Body of pancreas (tissue), 4 donors: ENCODE measurements around the gene ALLC. TPM values are rescaled to one million over a fixed set of nuclear protein-coding genes. Genes with fewer than 3 reads are reported as not detected.

Source experiments
- ATAC-seq: fragments of 150-250 bp; one replicate; pipeline ENCODE4 v1.9.1; 2016
- DNase-seq, 4 donors: peaks; one replicate each; pipeline ENCODE4 v3.0.0-alpha.2; 2019
- H3K27ac ChIP-seq, 4 donors: fragments of 200-600 bp; sonication (generic); 1 replicate in 3 of 4; 2 replicates in 1 of 4; pipeline versions ENCODE4 v1.5.1 to v1.6.1; 2016 to 2019; ENCODE audit warnings: mild to moderate bottlenecking in 1 of 4, mixed read lengths in 1 of 4, moderate library complexity in 1 of 4
- H3K27me3 ChIP-seq, 2 donors: fragments of 200-600 bp; sonication (generic); one replicate each; pipeline ENCODE4 v1.6.0; 2016; ENCODE audit warnings: mild to moderate bottlenecking in 1 of 2
- H3K36me3 ChIP-seq, 2 donors: fragments of 200-600 bp; sonication (generic); replicated peaks in 1 of 2; 2 replicates each; pipeline ENCODE4 v1.5.1; 2016; ENCODE audit warnings: low read depth in 2 of 2; ENCODE audit not compliant: insufficient read depth in 1 of 2
- H3K4me1 ChIP-seq: fragments of 200-600 bp; sonication (generic); one replicate; pipeline ENCODE4 v1.6.0; 2016
- H3K4me3 ChIP-seq, 2 donors: fragments of 200-600 bp; sonication (generic); 1 replicate in 1 of 2; 2 replicates in 1 of 2; pipeline ENCODE4 v1.5.1; 2016 to 2019
- H3K9me3 ChIP-seq, 3 donors: fragments of 200-600 bp; sonication (generic); 1 replicate in 2 of 3; 2 replicates in 1 of 3; pipeline ENCODE4 v1.5.1; 2016
- POLR2A ChIP-seq, 3 donors: fragments of 450-650 bp; IDR thresholded peaks; one replicate each; pipeline ENCODE4 v1.6.1; 2016; ENCODE audit warnings: antibody characterized with exemption in 3 of 3, mild to moderate bottlenecking in 2 of 3
- WGBS, 2 donors: methylation state at CpG; one replicate each; pipeline ENCODE4 v1.1.5; 2017; 5-methylcytosine and 5-hydroxymethylcytosine counted together
- intact Hi-C: fragments of 100-400 bp; cut with DNase I; formaldehyde crosslinking; loops from one replicate; pipeline ENCODE4 v1.15.1; 2023
- total RNA-seq, 2 donors: library from RNA; depleted of rRNA; stranded (reverse); fragments of >200 nt; gene quantifications; one replicate each; pipeline ENCODE4 v1.1.0, GENCODE V29; 2016
- TF ChIP-seq, protein P1 (sequence below), 7 experiments: fragments of 450-650 bp in 4 of 7; fragments of 200-600 bp in 3 of 7; sonication (generic) in 3 of 7; IDR thresholded peaks; one replicate each; pipeline ENCODE4 v1.5.1; 2016 to 2019; ENCODE audit warnings: antibody characterized with exemption in 7 of 7

Gene ALLC
- total RNA-seq, 2 donors from 2014 or later: not detected

DNA sequence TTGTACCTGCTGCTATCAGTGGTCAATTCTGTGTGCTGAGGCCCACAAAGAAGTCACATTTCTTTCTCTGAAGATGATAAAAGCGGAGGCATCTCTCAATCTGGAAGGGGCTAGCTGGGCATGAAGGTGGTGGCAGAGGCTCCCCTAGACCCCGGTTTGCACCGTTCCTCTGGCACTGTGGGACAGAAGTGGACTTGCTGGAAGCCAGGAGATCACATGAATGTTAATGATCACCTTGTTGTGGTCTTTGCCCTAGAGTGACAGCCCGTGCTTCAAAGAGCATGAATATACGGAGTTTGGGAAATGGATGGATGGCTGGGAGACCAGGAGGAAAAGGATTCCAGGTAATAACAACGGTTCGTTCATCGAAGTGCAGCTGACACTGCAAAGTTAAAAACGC is 20.2 kb downstream of the ALLC start:
- no peak for DNase-seq

DNA sequence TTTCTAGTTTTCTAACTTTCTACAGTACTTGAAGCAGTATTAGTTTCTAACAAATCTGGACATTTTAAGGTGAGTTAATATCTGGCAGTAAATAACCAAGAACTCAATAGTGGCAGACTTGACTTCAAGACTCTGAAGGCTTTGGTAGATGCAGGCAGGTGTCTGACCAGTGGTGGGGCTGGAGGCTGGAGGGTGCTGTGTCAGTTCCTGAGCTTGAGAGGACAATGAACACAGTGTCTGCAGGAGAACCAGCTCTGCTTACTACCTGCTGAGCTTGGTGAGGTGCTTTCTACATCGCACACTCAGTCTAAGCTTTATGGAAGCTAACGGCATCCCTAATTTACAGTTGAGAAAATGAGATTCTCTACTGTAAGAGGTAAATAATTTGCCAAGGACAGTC is 21.2 kb downstream of the ALLC start:
- TF ChIP-seq, protein P1, sequence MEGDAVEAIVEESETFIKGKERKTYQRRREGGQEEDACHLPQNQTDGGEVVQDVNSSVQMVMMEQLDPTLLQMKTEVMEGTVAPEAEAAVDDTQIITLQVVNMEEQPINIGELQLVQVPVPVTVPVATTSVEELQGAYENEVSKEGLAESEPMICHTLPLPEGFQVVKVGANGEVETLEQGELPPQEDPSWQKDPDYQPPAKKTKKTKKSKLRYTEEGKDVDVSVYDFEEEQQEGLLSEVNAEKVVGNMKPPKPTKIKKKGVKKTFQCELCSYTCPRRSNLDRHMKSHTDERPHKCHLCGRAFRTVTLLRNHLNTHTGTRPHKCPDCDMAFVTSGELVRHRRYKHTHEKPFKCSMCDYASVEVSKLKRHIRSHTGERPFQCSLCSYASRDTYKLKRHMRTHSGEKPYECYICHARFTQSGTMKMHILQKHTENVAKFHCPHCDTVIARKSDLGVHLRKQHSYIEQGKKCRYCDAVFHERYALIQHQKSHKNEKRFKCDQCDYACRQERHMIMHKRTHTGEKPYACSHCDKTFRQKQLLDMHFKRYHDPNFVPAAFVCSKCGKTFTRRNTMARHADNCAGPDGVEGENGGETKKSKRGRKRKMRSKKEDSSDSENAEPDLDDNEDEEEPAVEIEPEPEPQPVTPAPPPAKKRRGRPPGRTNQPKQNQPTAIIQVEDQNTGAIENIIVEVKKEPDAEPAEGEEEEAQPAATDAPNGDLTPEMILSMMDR (IDR thresholded peaks at IDR 0.05): no peak
- no peak for TF ChIP-seq POLR2A (IDR thresholded peaks at IDR 0.05)
- H3K27ac ChIP-seq: no peak overlapping the region
- DNase-seq (no peak), ATAC-seq (no peak)
- intact Hi-C loops: no loop called here
- H3K36me3 ChIP-seq: no peaks in the 10 kb centered on the region
- no peak overlapping the region for H3K4me3 ChIP-seq
- H3K27me3 ChIP-seq: no peaks in the 10 kb centered on the region
- H3K9me3 ChIP-seq: no peaks in the 10 kb centered on the region
- WGBS, 2 donors: 65 to 66% methylated on average over 2 of the region's 2 CpGs
- no peaks in the 10 kb centered on the region for H3K4me1 ChIP-seq

More for the DNA sequence above, 20.2 kb downstream of the ALLC start:
- Histone ChIP-seq H3K27ac (no peak overlapping the region), H3K36me3 (no peaks in the 10 kb centered on the region), H3K4me1 (no peaks in the 10 kb centered on the region), H3K27me3 (no peaks in the 10 kb centered on the region), H3K4me3 (no peak overlapping the region), H3K9me3 (no peaks in the 10 kb centered on the region)
- ATAC-seq: no peak
- intact Hi-C loops: no loop called here
- WGBS, 2 donors: 58 to 60% methylated on average over 9 of the region's 9 CpGs
- TF ChIP-seq POLR2A (IDR thresholded peaks at IDR 0.05): no peak
- TF ChIP-seq, protein P1 (IDR thresholded peaks at IDR 0.05): no peak

DNA sequence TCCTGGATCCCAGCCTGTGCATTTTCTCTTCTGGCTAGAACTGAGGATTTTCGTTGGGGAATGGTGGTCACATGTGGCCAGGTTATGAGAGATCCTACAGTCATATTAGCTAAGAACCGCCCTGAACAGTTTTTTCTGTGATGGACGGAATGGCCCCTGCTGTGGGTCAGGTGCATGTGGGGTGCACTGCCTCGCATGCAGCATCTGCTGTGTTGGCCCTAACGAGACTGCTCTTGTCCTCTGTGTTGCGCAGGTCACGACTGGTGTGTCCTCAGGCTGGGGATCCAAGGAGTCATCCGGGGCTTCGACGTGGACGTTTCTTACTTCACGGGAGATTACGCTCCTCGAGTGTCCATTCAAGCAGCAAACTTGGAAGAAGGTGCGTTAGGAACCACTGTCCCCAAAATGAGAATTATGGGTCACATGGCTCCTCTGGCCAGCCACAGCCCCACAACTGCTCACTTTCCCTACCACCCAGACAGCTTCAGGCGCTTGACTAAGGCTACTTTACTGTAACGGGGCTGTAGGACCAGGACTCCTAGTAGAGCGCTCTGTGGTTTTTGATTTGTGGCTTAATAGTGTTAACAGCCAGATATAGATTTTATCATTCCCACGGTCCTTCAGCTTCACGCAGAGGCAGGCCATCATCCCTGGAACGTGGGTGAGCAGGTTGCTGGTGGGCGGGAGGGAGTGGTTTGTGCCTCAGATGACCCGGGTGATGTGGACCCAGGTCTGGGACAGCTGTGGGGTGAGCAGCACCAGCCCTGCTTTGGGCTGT is 21.8 kb downstream of the ALLC start:
- Histone ChIP-seq H3K27me3 (no peaks in the 10 kb centered on the region), H3K4me1 (no peaks in the 10 kb centered on the region), H3K27ac (no peak overlapping the region), H3K36me3 (no peaks in the 10 kb centered on the region), H3K9me3 (no peaks in the 10 kb centered on the region), H3K4me3 (no peak overlapping the region)
- DNase-seq (no peak), ATAC-seq (no peak)
- intact Hi-C loops: no loop called here
- TF ChIP-seq, protein P1 (IDR thresholded peaks at IDR 0.05): no peak
- TF ChIP-seq POLR2A (IDR thresholded peaks at IDR 0.05): no peak
- 66 to 71% methylated on average over 23 of the region's 23 CpGs for WGBS, 2 donors

DNA sequence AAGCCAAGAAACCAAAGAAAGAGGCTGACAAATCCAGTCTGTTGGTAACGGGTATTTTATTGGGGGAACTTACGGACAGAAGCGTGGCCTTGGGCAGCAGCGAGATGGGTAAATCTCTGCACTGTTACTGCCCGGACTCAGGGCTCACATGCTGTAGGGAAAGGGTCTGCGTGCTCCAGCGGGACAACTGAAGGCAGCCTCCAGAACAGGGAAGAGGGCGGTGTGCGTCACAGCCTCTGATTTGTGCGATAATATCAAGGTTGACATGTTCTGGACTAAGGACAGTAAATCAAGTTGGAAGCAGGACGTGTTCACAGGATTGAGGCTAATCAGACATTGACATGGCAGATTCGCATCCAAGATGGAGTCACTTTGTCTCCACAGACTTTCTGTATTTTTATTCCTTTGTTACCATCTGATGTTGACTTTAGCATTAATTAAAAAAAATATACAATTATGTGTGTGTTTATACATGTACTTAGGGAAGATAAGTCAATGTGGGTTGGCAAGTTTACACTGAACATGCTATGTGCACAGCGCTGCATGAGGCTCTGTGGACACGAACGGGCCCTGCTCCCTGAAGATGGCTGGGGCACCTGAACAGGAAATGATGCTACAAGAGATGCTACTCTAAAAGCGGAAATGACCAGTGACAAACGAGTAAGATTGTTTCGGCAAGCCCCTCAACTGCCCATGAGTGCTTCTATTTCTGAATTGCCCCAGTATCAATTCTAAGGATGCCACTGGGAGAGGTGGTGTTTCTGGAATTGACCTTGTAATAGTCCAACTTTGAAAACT is 22.7 kb downstream of the ALLC start:
- intact Hi-C loops: no loop called here
- H3K4me1 ChIP-seq: no peaks in the 10 kb centered on the region
- H3K4me3 ChIP-seq: no peak overlapping the region
- WGBS, 2 donors: 73 to 80% methylated on average over 18 of the region's 18 CpGs
- no peaks in the 10 kb centered on the region for H3K36me3 ChIP-seq
- TF ChIP-seq, protein P1 (IDR thresholded peaks at IDR 0.05): no peak
- TF ChIP-seq POLR2A (IDR thresholded peaks at IDR 0.05): no peak
- H3K9me3 ChIP-seq: no peaks in the 10 kb centered on the region
- ATAC-seq (no peak), DNase-seq (no peak)
- no peak overlapping the region for H3K27ac ChIP-seq
- H3K27me3 ChIP-seq: no peaks in the 10 kb centered on the region
